Measurements from ENCODE around the gene PDE1C. TPM values are rescaled to one million over a fixed set of nuclear protein-coding genes. Genes with fewer than 3 reads are reported as not detected.

Gene PDE1C
- total and polyA plus RNA-seq, 2 donors (not counting 1 experiment from before 2014, with no cell fraction given), result 16.6 to 27.6 TPM

GRCh38 chr7:32089256-32089655, 19.0 kb upstream of the PDE1C start:
- H3K36me3 ChIP-seq (ENCODE audit: control insufficient read depth, insufficient read depth, low read length), result no peaks in the 10 kb centered on the region
- no peaks in the 10 kb centered on the region for H4K20me1 ChIP-seq (ENCODE audit: control insufficient read depth, extremely low read depth, insufficient read depth, low read length)
- no peaks in the 10 kb centered on the region for H3K9me3 ChIP-seq (ENCODE audit: control insufficient read depth, insufficient read depth, low read depth, low read length)
- no peaks in the 10 kb centered on the region for H3K79me2 ChIP-seq (ENCODE audit: control insufficient read depth, insufficient read depth, low read length)
- H3K4me2 ChIP-seq (ENCODE audit: extremely low read depth, insufficient read depth, low read length), result no peak overlapping the region
- H3K9ac ChIP-seq (ENCODE audit: insufficient read depth, low read length), result no peak overlapping the region
- no peaks in the 10 kb centered on the region for H3K4me1 ChIP-seq (ENCODE audit: control insufficient read depth, extremely low read depth, insufficient read depth, low read length)
- TF ChIP-seq, protein P1, sequence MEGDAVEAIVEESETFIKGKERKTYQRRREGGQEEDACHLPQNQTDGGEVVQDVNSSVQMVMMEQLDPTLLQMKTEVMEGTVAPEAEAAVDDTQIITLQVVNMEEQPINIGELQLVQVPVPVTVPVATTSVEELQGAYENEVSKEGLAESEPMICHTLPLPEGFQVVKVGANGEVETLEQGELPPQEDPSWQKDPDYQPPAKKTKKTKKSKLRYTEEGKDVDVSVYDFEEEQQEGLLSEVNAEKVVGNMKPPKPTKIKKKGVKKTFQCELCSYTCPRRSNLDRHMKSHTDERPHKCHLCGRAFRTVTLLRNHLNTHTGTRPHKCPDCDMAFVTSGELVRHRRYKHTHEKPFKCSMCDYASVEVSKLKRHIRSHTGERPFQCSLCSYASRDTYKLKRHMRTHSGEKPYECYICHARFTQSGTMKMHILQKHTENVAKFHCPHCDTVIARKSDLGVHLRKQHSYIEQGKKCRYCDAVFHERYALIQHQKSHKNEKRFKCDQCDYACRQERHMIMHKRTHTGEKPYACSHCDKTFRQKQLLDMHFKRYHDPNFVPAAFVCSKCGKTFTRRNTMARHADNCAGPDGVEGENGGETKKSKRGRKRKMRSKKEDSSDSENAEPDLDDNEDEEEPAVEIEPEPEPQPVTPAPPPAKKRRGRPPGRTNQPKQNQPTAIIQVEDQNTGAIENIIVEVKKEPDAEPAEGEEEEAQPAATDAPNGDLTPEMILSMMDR (conservative IDR thresholded peaks at IDR 0.05 in 1 of 2, IDR thresholded peaks at IDR 0.05 in 1 of 2; ENCODE audit: low read depth in 1 of 2, low read length in 2 of 2), result no peak
- TF ChIP-seq EZH2 (IDR thresholded peaks at IDR 0.05; ENCODE audit: low read length, missing control alignments), result no peak
- no peak for DNase-seq (ENCODE audit: low read depth in 2 of 2)
- no peak overlapping the region for H2AFZ ChIP-seq (ENCODE audit: low read length)
- H3K27me3 ChIP-seq (ENCODE audit: control insufficient read depth, insufficient read depth, low read length), result no peaks in the 10 kb centered on the region
- no peak overlapping the region for H3K27ac ChIP-seq (ENCODE audit: insufficient read depth, low read length)
- no peak overlapping the region for H3K4me3 ChIP-seq (replicated peaks in 1 of 4; ENCODE audit: control extremely low read depth in 1 of 4, insufficient read depth in 1 of 4, low read depth in 3 of 4, low read length in 4 of 4)

DNA sequence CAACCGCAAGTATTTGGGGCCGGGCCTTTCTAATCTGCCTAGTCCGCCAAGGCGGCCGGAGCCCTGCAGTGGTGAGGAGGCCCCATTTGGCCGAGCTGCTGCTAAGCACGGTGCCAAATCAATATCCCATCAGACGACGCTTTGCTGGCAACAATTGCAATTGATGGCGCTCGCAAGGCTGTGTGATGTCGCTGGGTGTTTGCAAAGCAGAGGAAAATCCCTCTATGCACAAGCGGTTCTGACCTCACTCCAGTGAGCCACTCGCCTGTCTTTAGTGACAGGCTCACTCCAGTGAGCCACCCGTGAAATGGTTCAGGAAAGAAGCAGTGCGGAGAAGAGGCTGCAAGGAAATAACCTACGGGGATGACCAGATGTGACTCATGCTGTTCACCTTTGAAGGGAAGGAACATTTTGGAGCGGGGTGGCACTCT, 18.3 kb upstream of the PDE1C start:
- no peak for TF ChIP-seq EZH2 (IDR thresholded peaks at IDR 0.05; ENCODE audit: low read length, missing control alignments)
- TF ChIP-seq, protein P1 (conservative IDR thresholded peaks at IDR 0.05 in 1 of 2, IDR thresholded peaks at IDR 0.05 in 1 of 2; ENCODE audit: low read depth in 1 of 2, low read length in 2 of 2), result no peak
- H3K4me2 ChIP-seq (ENCODE audit: extremely low read depth, insufficient read depth, low read length), result no peak overlapping the region
- no peaks in the 10 kb centered on the region for H3K9me3 ChIP-seq (ENCODE audit: control insufficient read depth, insufficient read depth, low read depth, low read length)
- peak in 1 of 2 donors; percentile 59 for DNase-seq (ENCODE audit: low read depth in 2 of 2)
- no peak overlapping the region for H2AFZ ChIP-seq (ENCODE audit: low read length)
- no peak overlapping the region for H3K27ac ChIP-seq (ENCODE audit: insufficient read depth, low read length)
- no peaks in the 10 kb centered on the region for H4K20me1 ChIP-seq (ENCODE audit: control insufficient read depth, extremely low read depth, insufficient read depth, low read length)
- no peaks in the 10 kb centered on the region for H3K27me3 ChIP-seq (ENCODE audit: control insufficient read depth, insufficient read depth, low read length)
- H3K4me1 ChIP-seq (ENCODE audit: control insufficient read depth, extremely low read depth, insufficient read depth, low read length), result no peaks in the 10 kb centered on the region
- H3K9ac ChIP-seq (ENCODE audit: insufficient read depth, low read length), result no peak overlapping the region
- H3K36me3 ChIP-seq (ENCODE audit: control insufficient read depth, insufficient read depth, low read length), result no peaks in the 10 kb centered on the region
- H3K79me2 ChIP-seq (ENCODE audit: control insufficient read depth, insufficient read depth, low read length), result no peaks in the 10 kb centered on the region
- H3K4me3 ChIP-seq (replicated peaks in 1 of 4; ENCODE audit: control extremely low read depth in 1 of 4, insufficient read depth in 1 of 4, low read depth in 3 of 4, low read length in 4 of 4), result no peak overlapping the region

- H3K9ac ChIP-seq (ENCODE audit: insufficient read depth, low read length), result no peak overlapping the region
- no peak for DNase-seq (ENCODE audit: low read depth in 2 of 2)
- no peaks in the 10 kb centered on the region for H3K4me1 ChIP-seq (ENCODE audit: control insufficient read depth, extremely low read depth, insufficient read depth, low read length)
- H3K27me3 ChIP-seq (ENCODE audit: control insufficient read depth, insufficient read depth, low read length), result no peaks in the 10 kb centered on the region
- no peaks in the 10 kb centered on the region for H3K9me3 ChIP-seq (ENCODE audit: control insufficient read depth, insufficient read depth, low read depth, low read length)
- H3K4me3 ChIP-seq (replicated peaks in 1 of 4; ENCODE audit: control extremely low read depth in 1 of 4, insufficient read depth in 1 of 4, low read depth in 3 of 4, low read length in 4 of 4), result no peak overlapping the region
- H3K4me2 ChIP-seq (ENCODE audit: extremely low read depth, insufficient read depth, low read length), result no peak overlapping the region
- no peak for TF ChIP-seq EZH2 (IDR thresholded peaks at IDR 0.05; ENCODE audit: low read length, missing control alignments)
- TF ChIP-seq, protein P1 (conservative IDR thresholded peaks at IDR 0.05 in 1 of 2, IDR thresholded peaks at IDR 0.05 in 1 of 2; ENCODE audit: low read depth in 1 of 2, low read length in 2 of 2), result no peak
- H2AFZ ChIP-seq (ENCODE audit: low read length), result no peak overlapping the region
- H4K20me1 ChIP-seq (ENCODE audit: control insufficient read depth, extremely low read depth, insufficient read depth, low read length), result no peaks in the 10 kb centered on the region
- no peaks in the 10 kb centered on the region for H3K79me2 ChIP-seq (ENCODE audit: control insufficient read depth, insufficient read depth, low read length)
- H3K36me3 ChIP-seq (ENCODE audit: control insufficient read depth, insufficient read depth, low read length), result no peaks in the 10 kb centered on the region
- no peak overlapping the region for H3K27ac ChIP-seq (ENCODE audit: insufficient read depth, low read length)
These were observed 9.3 kb upstream of the PDE1C start for GRCh38 chr7:32079510-32079909.
